Breast epithelium (tissue), 3 donors: ENCODE data around the gene ATP1A4.

Experiments
- POLR2A ChIP-seq: fragments of 450-650 bp; IDR thresholded peaks from one replicate; pipeline ENCODE4 v1.6.1; 2016; ENCODE audit warnings: antibody characterized with exemption, mild to moderate bottlenecking, moderate library complexity
- POLR2AphosphoS5 ChIP-seq, 3 donors: sonication (generic); formaldehyde crosslinking; IDR thresholded peaks; one replicate each; pipeline ENCODE4 v1.6.1; 2017; ENCODE audit warnings: antibody characterized with exemption in 3 of 3
- TF ChIP-seq, protein P1 (sequence below), 3 donors: fragments of 450-650 bp; IDR thresholded peaks; one replicate each; pipeline ENCODE4 v1.5.1; 2016 to 2017; ENCODE audit warnings: antibody characterized with exemption in 3 of 3, mild to moderate bottlenecking in 3 of 3, moderate library complexity in 3 of 3

DNA sequence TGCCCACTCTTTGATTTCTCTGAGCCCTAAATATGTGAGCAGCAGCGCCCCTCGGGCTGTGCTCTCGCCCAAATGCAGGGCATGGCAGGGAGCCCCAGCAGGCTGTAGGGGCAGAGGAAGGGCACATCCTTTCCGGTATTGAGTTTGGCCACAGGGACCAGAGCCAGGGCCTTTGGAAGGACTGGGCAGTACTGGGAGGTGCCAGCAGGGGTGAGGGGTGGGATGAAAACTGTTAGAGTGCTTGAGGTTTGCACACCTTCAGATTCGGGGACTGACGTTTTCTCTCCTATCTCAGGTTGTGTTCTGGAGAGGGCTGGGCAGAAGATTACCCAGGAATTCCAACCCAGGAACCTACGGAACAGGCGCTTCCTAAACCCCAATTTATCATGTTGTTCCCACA, 38.0 kb upstream of the ATP1A4 start:
- TF ChIP-seq POLR2A, result no peak
- TF ChIP-seq, protein P1, sequence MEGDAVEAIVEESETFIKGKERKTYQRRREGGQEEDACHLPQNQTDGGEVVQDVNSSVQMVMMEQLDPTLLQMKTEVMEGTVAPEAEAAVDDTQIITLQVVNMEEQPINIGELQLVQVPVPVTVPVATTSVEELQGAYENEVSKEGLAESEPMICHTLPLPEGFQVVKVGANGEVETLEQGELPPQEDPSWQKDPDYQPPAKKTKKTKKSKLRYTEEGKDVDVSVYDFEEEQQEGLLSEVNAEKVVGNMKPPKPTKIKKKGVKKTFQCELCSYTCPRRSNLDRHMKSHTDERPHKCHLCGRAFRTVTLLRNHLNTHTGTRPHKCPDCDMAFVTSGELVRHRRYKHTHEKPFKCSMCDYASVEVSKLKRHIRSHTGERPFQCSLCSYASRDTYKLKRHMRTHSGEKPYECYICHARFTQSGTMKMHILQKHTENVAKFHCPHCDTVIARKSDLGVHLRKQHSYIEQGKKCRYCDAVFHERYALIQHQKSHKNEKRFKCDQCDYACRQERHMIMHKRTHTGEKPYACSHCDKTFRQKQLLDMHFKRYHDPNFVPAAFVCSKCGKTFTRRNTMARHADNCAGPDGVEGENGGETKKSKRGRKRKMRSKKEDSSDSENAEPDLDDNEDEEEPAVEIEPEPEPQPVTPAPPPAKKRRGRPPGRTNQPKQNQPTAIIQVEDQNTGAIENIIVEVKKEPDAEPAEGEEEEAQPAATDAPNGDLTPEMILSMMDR (IDR thresholded peaks at IDR 0.05), result no peak
- no peak for TF ChIP-seq POLR2AphosphoS5 (IDR thresholded peaks at IDR 0.05)
